ENCODE results near the gene OGDH.
"Not testable (repeated sequence)": the region's sequence is repeated elsewhere in the genome, so short reads cannot be mapped to it uniquely, and the experiment has no call there.

The OGDH gene

GRCh38 chr7:44709011-44709915, 102.8 kb downstream of the OGDH start:
- no peak for DNase-seq

- no peak for DNase-seq
Measured at GRCh38 chr7:44709945-44710596, 103.6 kb downstream of the OGDH start.

GRCh38 chr7:44711528-44711927, 105.1 kb downstream of the OGDH start:
- DNase-seq, result no peak

- no peak for DNase-seq
Measured at GRCh38 chr7:44712012-44712411, 105.6 kb downstream of the OGDH start.

GRCh38 chr7:44713141-44713540, 106.7 kb downstream of the OGDH start:
- no peak for DNase-seq

- no peak for DNase-seq
Measured at GRCh38 chr7:44713680-44714335, 107.4 kb downstream of the OGDH start.

- DNase-seq, result no peak
Measured at GRCh38 chr7:44716205-44716604, 109.8 kb downstream of the OGDH start.

GRCh38 chr7:44720301-44720700, 113.9 kb downstream of the OGDH start:
- no peak for DNase-seq

GRCh38 chr7:44724276-44724675, 117.8 kb downstream of the OGDH start:
- DNase-seq, result no peak

GRCh38 chr7:44726250-44726649, 119.8 kb downstream of the OGDH start:
- not testable (repeated sequence) for DNase-seq

GRCh38 chr7:44727158-44727936, 120.9 kb downstream of the OGDH start:
- DNase-seq, result no peak

GRCh38 chr7:44727937-44728262, 121.5 kb downstream of the OGDH start:
- DNase-seq, result no peak

GRCh38 chr7:44729949-44730590, 123.6 kb downstream of the OGDH start:
- no peak for DNase-seq

- not testable (repeated sequence) for DNase-seq
Measured at GRCh38 chr7:44732971-44733370, 126.5 kb downstream of the OGDH start.

GRCh38 chr7:44733708-44734481, 127.5 kb downstream of the OGDH start:
- DNase-seq, result no peak

GRCh38 chr7:44735403-44736165, 129.2 kb downstream of the OGDH start:
- no peak for DNase-seq

- no peak for DNase-seq
Measured at GRCh38 chr7:44736896-44737295, 130.5 kb downstream of the OGDH start.

- DNase-seq, result no peak
Measured at GRCh38 chr7:44738051-44738723, 131.8 kb downstream of the OGDH start.

- DNase-seq, result no peak
Measured at GRCh38 chr7:44738876-44739665, 132.6 kb downstream of the OGDH start.
